ENCODE measurements around the gene MAGI3.

MAGI3 gene

DNA sequence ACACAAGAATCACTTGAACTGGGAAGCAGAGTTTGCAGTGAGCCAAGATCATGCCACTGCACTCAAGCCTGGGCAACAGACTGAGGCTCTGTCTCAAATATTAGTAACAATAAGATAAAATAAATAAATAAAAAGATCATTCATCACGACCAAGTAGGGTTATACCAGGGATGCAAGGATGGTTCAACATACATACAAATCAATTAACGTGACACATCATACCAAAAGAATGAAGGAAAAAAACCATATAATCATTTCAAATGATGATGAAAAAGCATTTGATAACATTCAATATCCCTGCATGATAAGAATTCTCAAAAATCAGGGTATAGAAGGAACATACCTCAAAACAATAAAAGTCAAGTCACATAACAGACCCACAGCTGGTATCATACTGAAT is 330.7 kb downstream of the MAGI3 start:
- DNase-seq (ENCODE audit: low read depth), result no peak
- no peak overlapping the region for H3K4me3 ChIP-seq (ENCODE audit: low read depth, low read length)
- no peak for TF ChIP-seq CTCF (IDR thresholded peaks at IDR 0.05; ENCODE audit: low read depth, low read length)
- TF ChIP-seq MYC (IDR thresholded peaks at IDR 0.05; ENCODE audit: low read depth, low read length), result no peak
- TF ChIP-seq, protein P1, sequence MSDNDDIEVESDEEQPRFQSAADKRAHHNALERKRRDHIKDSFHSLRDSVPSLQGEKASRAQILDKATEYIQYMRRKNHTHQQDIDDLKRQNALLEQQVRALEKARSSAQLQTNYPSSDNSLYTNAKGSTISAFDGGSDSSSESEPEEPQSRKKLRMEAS (IDR thresholded peaks at IDR 0.05; ENCODE audit: low read depth, low read length), result no peak
- no peak for TF ChIP-seq POLR2A (IDR thresholded peaks at IDR 0.05; ENCODE audit: extremely low read depth, insufficient read length)

DNA sequence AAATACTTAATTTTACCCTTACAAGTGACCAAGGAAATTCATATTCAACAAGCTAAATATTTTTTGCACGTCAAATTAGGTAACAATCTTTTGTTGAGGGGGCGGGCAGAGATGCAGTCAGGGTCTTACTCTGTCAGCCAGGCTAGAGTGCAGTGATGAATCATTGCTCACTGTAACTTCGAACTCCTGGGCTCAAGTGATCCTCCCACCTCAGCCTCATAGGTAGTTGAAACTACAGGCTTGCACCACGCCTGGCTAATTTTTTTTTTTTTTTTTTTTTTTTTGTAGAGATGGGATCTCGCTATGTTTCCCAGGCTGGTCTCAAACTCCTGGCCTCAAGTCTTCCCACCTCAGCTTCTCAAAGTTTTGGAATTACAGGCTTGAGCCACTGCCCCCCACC is 342.5 kb downstream of the MAGI3 start:
- no peak overlapping the region for H3K4me3 ChIP-seq (ENCODE audit: low read depth, low read length)
- TF ChIP-seq, protein P1 (IDR thresholded peaks at IDR 0.05; ENCODE audit: low read depth, low read length), result no peak
- TF ChIP-seq MYC (IDR thresholded peaks at IDR 0.05; ENCODE audit: low read depth, low read length) (no peak), POLR2A (IDR thresholded peaks at IDR 0.05; ENCODE audit: extremely low read depth, insufficient read length) (no peak), CTCF (IDR thresholded peaks at IDR 0.05; ENCODE audit: low read depth, low read length) (no peak)
- DNase-seq (ENCODE audit: low read depth), result peak; percentile 8

DNA sequence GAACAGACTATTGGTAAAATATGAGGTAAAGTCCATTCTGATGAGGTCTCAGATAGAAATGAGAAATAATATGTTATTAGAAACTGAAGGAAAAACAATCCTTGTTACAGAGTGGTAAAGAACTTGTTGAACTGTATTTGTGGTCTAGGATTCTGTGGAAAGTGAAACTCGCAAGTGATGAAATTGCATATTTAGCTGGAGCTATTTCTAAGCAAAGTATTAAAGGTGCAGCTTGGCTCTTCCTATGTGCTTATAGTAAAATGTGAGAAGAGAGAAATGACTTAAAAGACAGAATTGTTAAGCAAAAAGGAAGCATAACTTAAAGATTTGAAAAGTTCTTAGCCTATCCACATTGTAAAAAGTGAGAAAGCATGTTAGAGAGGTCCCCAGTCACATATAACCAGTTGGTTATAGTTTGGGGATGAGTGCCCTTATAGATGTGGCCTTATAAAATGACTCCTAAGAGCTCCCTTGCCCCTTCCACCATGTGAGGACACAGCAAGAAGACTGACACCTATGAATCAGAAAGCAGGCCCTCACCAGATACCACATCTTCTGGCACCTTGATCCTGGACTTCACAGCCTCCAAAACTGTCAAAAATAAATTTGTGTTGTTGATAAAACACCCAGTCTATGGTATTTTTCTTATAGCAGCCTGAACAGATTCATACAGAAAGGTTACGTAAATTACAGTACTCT is 344.2 kb downstream of the MAGI3 start:
- H3K4me3 ChIP-seq (ENCODE audit: low read depth, low read length), result no peak overlapping the region
- TF ChIP-seq POLR2A (IDR thresholded peaks at IDR 0.05; ENCODE audit: extremely low read depth, insufficient read length), result no peak
- TF ChIP-seq, protein P1 (IDR thresholded peaks at IDR 0.05; ENCODE audit: low read depth, low read length), result no peak
- TF ChIP-seq MYC (IDR thresholded peaks at IDR 0.05; ENCODE audit: low read depth, low read length), result no peak
- TF ChIP-seq CTCF (IDR thresholded peaks at IDR 0.05; ENCODE audit: low read depth, low read length), result no peak
- DNase-seq (ENCODE audit: low read depth), result no peak
